ENCODE results near the gene AGAP1.

DNA sequence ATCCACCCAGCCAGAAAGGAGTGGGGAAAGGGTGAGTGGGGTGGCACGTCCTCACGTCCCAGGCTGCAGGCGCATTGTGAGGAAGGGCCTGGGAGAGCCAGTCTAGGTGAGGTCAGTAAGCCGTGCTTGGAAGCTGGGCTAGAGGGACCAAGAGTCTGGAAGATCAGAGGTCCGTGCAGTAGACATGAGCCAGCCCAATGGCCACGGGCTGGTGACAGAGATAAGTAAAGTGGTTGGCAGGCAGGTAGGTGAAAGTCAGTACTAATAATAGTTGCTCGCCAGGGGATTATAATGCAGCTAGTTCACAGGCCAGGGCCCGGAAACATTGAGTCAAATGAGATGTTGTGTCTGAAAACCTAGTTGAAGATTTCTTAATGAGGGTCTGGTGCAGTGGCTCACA, 541.1 kb downstream of the AGAP1 start:
- TF ChIP-seq, protein P1, sequence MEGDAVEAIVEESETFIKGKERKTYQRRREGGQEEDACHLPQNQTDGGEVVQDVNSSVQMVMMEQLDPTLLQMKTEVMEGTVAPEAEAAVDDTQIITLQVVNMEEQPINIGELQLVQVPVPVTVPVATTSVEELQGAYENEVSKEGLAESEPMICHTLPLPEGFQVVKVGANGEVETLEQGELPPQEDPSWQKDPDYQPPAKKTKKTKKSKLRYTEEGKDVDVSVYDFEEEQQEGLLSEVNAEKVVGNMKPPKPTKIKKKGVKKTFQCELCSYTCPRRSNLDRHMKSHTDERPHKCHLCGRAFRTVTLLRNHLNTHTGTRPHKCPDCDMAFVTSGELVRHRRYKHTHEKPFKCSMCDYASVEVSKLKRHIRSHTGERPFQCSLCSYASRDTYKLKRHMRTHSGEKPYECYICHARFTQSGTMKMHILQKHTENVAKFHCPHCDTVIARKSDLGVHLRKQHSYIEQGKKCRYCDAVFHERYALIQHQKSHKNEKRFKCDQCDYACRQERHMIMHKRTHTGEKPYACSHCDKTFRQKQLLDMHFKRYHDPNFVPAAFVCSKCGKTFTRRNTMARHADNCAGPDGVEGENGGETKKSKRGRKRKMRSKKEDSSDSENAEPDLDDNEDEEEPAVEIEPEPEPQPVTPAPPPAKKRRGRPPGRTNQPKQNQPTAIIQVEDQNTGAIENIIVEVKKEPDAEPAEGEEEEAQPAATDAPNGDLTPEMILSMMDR (IDR thresholded peaks at IDR 0.05; ENCODE audit: poor library complexity, severe bottlenecking): no peak
- TF ChIP-seq RAD21 (conservative IDR thresholded peaks at IDR 0.05): no peak
- no peak for TF ChIP-seq SMC3 (conservative IDR thresholded peaks at IDR 0.05; ENCODE audit: poor library complexity)
- TF ChIP-seq EZH2 (IDR thresholded peaks at IDR 0.05; ENCODE audit: borderline replicate concordance, insufficient read depth, low read length, poor library complexity, severe bottlenecking): no peak
- TF ChIP-seq, protein P2, sequence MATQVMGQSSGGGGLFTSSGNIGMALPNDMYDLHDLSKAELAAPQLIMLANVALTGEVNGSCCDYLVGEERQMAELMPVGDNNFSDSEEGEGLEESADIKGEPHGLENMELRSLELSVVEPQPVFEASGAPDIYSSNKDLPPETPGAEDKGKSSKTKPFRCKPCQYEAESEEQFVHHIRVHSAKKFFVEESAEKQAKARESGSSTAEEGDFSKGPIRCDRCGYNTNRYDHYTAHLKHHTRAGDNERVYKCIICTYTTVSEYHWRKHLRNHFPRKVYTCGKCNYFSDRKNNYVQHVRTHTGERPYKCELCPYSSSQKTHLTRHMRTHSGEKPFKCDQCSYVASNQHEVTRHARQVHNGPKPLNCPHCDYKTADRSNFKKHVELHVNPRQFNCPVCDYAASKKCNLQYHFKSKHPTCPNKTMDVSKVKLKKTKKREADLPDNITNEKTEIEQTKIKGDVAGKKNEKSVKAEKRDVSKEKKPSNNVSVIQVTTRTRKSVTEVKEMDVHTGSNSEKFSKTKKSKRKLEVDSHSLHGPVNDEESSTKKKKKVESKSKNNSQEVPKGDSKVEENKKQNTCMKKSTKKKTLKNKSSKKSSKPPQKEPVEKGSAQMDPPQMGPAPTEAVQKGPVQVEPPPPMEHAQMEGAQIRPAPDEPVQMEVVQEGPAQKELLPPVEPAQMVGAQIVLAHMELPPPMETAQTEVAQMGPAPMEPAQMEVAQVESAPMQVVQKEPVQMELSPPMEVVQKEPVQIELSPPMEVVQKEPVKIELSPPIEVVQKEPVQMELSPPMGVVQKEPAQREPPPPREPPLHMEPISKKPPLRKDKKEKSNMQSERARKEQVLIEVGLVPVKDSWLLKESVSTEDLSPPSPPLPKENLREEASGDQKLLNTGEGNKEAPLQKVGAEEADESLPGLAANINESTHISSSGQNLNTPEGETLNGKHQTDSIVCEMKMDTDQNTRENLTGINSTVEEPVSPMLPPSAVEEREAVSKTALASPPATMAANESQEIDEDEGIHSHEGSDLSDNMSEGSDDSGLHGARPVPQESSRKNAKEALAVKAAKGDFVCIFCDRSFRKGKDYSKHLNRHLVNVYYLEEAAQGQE (IDR thresholded peaks at IDR 0.05; ENCODE audit: borderline replicate concordance): no peak
- TF ChIP-seq POLR2AphosphoS5 (IDR thresholded peaks at IDR 0.05): no peak
- no peak for TF ChIP-seq EP300 (conservative IDR thresholded peaks at IDR 0.05; ENCODE audit: poor library complexity, severe bottlenecking)

All from neural cell (in vitro differentiated cells).